C4-2B (cell line): ENCODE results near the gene BRD1.

Experiments used
- ZFX ChIP-seq: fragments of 450-650 bp; IDR thresholded peaks from 2 replicates; pipeline ENCODE4 v1.6.1; 2017
- TF ChIP-seq, protein P1 (sequence below): fragments of 450-650 bp; conservative IDR thresholded peaks from 2 replicates; pipeline ENCODE4 v1.5.1; 2017; ENCODE audit warnings: mild to moderate bottlenecking

DNA sequence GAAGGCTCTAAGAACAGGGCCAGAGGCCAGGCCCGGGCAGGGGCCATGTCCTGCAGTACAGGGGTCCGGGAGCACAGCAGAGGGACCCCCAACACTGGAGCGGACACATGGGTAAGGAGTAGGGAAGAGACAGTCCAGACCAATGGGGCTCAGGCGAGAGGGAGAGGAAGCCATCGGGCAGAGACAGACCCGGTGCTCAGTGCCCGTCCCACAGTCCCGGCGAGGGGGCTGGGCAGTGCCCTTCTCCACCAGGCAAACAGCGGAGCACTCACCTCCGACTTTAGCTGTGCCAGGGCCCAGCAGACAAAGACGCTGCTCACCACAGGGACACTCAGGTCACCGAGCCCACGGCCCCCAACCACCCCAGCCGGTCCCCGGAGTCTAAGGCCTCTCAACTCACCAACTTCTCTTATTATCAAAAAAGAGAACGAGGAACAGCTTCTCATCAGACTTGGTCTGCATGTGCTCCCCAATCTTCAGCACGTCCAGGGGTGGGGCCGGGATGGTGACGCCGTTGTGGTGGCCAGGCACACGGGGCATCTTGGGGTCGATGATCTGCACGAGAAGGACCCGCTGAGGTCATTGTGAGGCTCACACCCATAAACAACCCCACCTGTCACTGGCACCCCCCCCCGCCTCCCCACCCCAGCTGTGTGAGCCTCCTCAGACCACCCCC, 52.3 kb downstream of the BRD1 start:
- TF ChIP-seq, protein P1, sequence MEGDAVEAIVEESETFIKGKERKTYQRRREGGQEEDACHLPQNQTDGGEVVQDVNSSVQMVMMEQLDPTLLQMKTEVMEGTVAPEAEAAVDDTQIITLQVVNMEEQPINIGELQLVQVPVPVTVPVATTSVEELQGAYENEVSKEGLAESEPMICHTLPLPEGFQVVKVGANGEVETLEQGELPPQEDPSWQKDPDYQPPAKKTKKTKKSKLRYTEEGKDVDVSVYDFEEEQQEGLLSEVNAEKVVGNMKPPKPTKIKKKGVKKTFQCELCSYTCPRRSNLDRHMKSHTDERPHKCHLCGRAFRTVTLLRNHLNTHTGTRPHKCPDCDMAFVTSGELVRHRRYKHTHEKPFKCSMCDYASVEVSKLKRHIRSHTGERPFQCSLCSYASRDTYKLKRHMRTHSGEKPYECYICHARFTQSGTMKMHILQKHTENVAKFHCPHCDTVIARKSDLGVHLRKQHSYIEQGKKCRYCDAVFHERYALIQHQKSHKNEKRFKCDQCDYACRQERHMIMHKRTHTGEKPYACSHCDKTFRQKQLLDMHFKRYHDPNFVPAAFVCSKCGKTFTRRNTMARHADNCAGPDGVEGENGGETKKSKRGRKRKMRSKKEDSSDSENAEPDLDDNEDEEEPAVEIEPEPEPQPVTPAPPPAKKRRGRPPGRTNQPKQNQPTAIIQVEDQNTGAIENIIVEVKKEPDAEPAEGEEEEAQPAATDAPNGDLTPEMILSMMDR, result no peak
- TF ChIP-seq ZFX, result no peak
